Liver (tissue), 9 donors: ENCODE data around the gene DROSHA. TPM values are rescaled to one million over a fixed set of nuclear protein-coding genes. Genes with fewer than 3 reads are reported as not detected.

ENCODE experiments used
- DNase-seq: peaks from one replicate; pipeline ENCODE4 v3.0.0-alpha.2; 2017; ENCODE audit warnings: low spot score
- H3K27ac ChIP-seq, 2 donors: one replicate each; pipeline ENCODE4 v1.7.0; 2013; ENCODE audit warnings: inconsistent platforms in 2 of 2, low read length in 2 of 2, control low read depth in 1 of 2, low read depth in 1 of 2, mild to moderate bottlenecking in 1 of 2
- H3K27me3 ChIP-seq, 4 donors: one replicate each; pipeline versions ENCODE4 v1.6.1 to v1.7.0; 2013; ENCODE audit warnings: low read length in 3 of 4, inconsistent platforms in 1 of 4, mild to moderate bottlenecking in 1 of 4, moderate library complexity in 1 of 4; ENCODE audit not compliant: control insufficient read depth in 4 of 4, insufficient read depth in 4 of 4
- H3K36me3 ChIP-seq, 4 donors: one replicate each; pipeline versions ENCODE4 v1.6.1 to v1.7.0; 2013; ENCODE audit warnings: low read length in 3 of 4, mild to moderate bottlenecking in 3 of 4, low read depth in 1 of 4, moderate library complexity in 1 of 4; ENCODE audit not compliant: control insufficient read depth in 4 of 4, insufficient read depth in 3 of 4
- H3K4me1 ChIP-seq, 4 donors: one replicate each; pipeline versions ENCODE4 v1.6.1 to v1.7.0; 2013; ENCODE audit warnings: low read length in 3 of 4, mild to moderate bottlenecking in 3 of 4, moderate library complexity in 1 of 4; ENCODE audit not compliant: control insufficient read depth in 4 of 4, insufficient read depth in 4 of 4
- H3K4me3 ChIP-seq, 3 donors: one replicate each; pipeline versions ENCODE4 v1.6.1 to v1.7.0; 2013; ENCODE audit warnings: low read length in 3 of 3, control low read depth in 1 of 3, low read depth in 1 of 3, mild to moderate bottlenecking in 1 of 3
- H3K9ac ChIP-seq, 2 donors: one replicate each; pipeline ENCODE4 v1.7.0; 2013; ENCODE audit warnings: low read length in 2 of 2, mild to moderate bottlenecking in 2 of 2, moderate library complexity in 2 of 2, control low read depth in 1 of 2, low read depth in 1 of 2
- H3K9me3 ChIP-seq, 4 donors: one replicate each; pipeline versions ENCODE4 v1.6.1 to v1.7.0; 2013; ENCODE audit warnings: low read length in 3 of 4; ENCODE audit not compliant: control insufficient read depth in 4 of 4
- ATF3 ChIP-seq: IDR thresholded peaks from 2 replicates; pipeline ENCODE4 v1.6.1; 2016; ENCODE audit warnings: antibody characterized with exemption
- CTCF ChIP-seq: fragments of 150-350 bp; IDR thresholded peaks from 2 replicates; pipeline ENCODE4 v1.5.1; 2017; ENCODE audit warnings: improper control_type of control experiment, low read depth, low read length; ENCODE audit not compliant: missing input control
- EGR1 ChIP-seq, 2 donors: IDR thresholded peaks; 2 replicates each; pipeline ENCODE4 v1.6.1; 2016 to 2018; ENCODE audit warnings: antibody characterized with exemption in 2 of 2, low read depth in 2 of 2
- FOXA1 ChIP-seq: IDR thresholded peaks from 2 replicates; pipeline ENCODE4 v1.6.1; 2016; ENCODE audit warnings: antibody characterized with exemption
- FOXA2 ChIP-seq: IDR thresholded peaks from 2 replicates; pipeline ENCODE4 v1.6.1; 2016; ENCODE audit warnings: antibody characterized with exemption
- GABPA ChIP-seq, 2 donors: IDR thresholded peaks in 1 of 2; conservative IDR thresholded peaks in 1 of 2; 2 replicates each; pipeline ENCODE4 v1.6.1; 2016; ENCODE audit warnings: antibody characterized with exemption in 2 of 2, mild to moderate bottlenecking in 1 of 2, moderate library complexity in 1 of 2
- HNF4A ChIP-seq, 2 donors: conservative IDR thresholded peaks; 2 replicates each; pipeline ENCODE4 v1.6.1; 2016; ENCODE audit warnings: antibody characterized with exemption in 2 of 2, mild to moderate bottlenecking in 2 of 2
- HNF4G ChIP-seq: IDR thresholded peaks from 2 replicates; pipeline ENCODE4 v1.6.1; 2016; ENCODE audit warnings: antibody characterized with exemption
- JUND ChIP-seq, 2 donors: IDR thresholded peaks; 2 replicates each; pipeline ENCODE4 v1.6.1; 2016; ENCODE audit warnings: antibody characterized with exemption in 2 of 2
- MAX ChIP-seq: IDR thresholded peaks from 2 replicates; pipeline ENCODE4 v1.6.1; 2016; ENCODE audit warnings: antibody characterized with exemption
- NR2F2 ChIP-seq: IDR thresholded peaks from 2 replicates; pipeline ENCODE4 v1.6.1; 2016; ENCODE audit warnings: antibody characterized with exemption
- RAD21 ChIP-seq, 2 donors: IDR thresholded peaks; 2 replicates each; pipeline ENCODE4 v1.6.1; 2016; ENCODE audit warnings: antibody characterized with exemption in 2 of 2, mild to moderate bottlenecking in 2 of 2
- RXRA ChIP-seq, 2 donors: IDR thresholded peaks; 2 replicates each; pipeline ENCODE4 v1.6.1; 2017 to 2018; ENCODE audit warnings: antibody characterized with exemption in 2 of 2, mild to moderate bottlenecking in 1 of 2
- SP1 ChIP-seq: IDR thresholded peaks from 2 replicates; pipeline ENCODE4 v1.6.1; 2018; ENCODE audit warnings: antibody characterized with exemption, mild to moderate bottlenecking
- TAF1 ChIP-seq: conservative IDR thresholded peaks from 2 replicates; pipeline ENCODE4 v1.6.1; 2016; ENCODE audit warnings: antibody characterized with exemption, mild to moderate bottlenecking
- YY1 ChIP-seq: IDR thresholded peaks from 2 replicates; pipeline ENCODE4 v1.6.1; 2016; ENCODE audit warnings: antibody characterized with exemption, mild to moderate bottlenecking
- WGBS: extraction: QIAGEN DNeasy Blood & Tissue Kit; methylation state at CpG from one replicate; pipeline ENCODE4 v1.1.7; 2013; 5-methylcytosine and 5-hydroxymethylcytosine counted together
- polyA plus RNA-seq, 2 donors: library from polyadenylated mRNA; stranded (reverse) in 1 of 2; unstranded in 1 of 2; fragments of 200-250 nt in 1 of 2; fragments of >200 nt in 1 of 2; fragmentation: Nextera tagmentation in 1 of 2; extraction: Ambion mirVana in 1 of 2; gene quantifications; one replicate each; pipeline versions ENCODE4 v1.2.1 to v1.2.3, GENCODE V29; 2013 to 2015
- total RNA-seq, 2 donors: library from RNA; depleted of rRNA; stranded (reverse); fragments of >200 nt; gene quantifications; one replicate each; pipeline ENCODE4 v1.2.3, GENCODE V29; 2014
- TF ChIP-seq, protein P1 (sequence below): IDR thresholded peaks from 2 replicates; pipeline ENCODE4 v1.6.1; 2016; ENCODE audit warnings: antibody characterized with exemption
- TF ChIP-seq, protein P2 (sequence below): IDR thresholded peaks from 2 replicates; pipeline ENCODE4 v1.6.1; 2016; ENCODE audit warnings: antibody characterized with exemption, mild to moderate bottlenecking
- donor health status: healthy.
- donor health status: healthy.
- donor health status: healthy.
- donor health status: healthy.
- donor health status: healthy.

Gene DROSHA
- total and polyA plus RNA-seq, 4 donors = 8.2 to 25.4 (median 15.4) TPM

DNA sequence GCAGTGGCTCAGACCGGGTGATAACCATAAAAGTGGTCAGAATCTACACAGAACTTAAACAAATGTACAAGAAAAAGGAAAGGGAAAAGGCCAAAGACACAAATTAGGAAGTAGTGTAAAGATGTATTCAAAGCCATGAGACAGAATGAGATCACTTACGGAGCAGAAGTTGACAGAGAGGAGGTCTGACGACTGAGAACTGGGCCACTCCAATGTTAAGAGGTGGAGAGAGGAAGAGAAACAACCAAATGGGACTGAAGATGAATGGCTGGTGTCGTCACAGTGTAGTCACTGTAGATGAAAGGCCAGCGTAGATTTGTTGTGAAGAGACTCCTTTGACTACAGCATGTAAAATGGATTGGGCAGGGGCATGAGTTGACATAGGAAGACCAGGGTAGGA, 114.4 kb downstream of the DROSHA start:
- Histone ChIP-seq H3K27me3 (no peaks in the 10 kb centered on the region), H3K9me3 (no peaks in the 10 kb centered on the region), H3K27ac (no peak overlapping the region), H3K4me3 (no peak overlapping the region), H3K36me3 (peaks cover 6 to 51% (median 32%) of the 10 kb centered on the region in 4 donors), H3K9ac (no peak overlapping the region), H3K4me1 (no peaks in the 10 kb centered on the region)
- no peak for TF ChIP-seq EGR1 (IDR thresholded peaks at IDR 0.05; ENCODE audit: low read depth in 2 of 2)
- no peak for TF ChIP-seq GABPA (IDR thresholded peaks at IDR 0.05 in 1 of 2, conservative IDR thresholded peaks at IDR 0.05 in 1 of 2)
- no peak for TF ChIP-seq MAX
- no peak for TF ChIP-seq HNF4G
- TF ChIP-seq RAD21 (IDR thresholded peaks at IDR 0.05) = no peak
- TF ChIP-seq SP1 = no peak
- no peak for TF ChIP-seq YY1
- no peak for TF ChIP-seq ATF3
- no peak for TF ChIP-seq HNF4A (conservative IDR thresholded peaks at IDR 0.05)
- TF ChIP-seq JUND (IDR thresholded peaks at IDR 0.05) = no peak
- TF ChIP-seq FOXA1 = no peak
- TF ChIP-seq, protein P1, sequence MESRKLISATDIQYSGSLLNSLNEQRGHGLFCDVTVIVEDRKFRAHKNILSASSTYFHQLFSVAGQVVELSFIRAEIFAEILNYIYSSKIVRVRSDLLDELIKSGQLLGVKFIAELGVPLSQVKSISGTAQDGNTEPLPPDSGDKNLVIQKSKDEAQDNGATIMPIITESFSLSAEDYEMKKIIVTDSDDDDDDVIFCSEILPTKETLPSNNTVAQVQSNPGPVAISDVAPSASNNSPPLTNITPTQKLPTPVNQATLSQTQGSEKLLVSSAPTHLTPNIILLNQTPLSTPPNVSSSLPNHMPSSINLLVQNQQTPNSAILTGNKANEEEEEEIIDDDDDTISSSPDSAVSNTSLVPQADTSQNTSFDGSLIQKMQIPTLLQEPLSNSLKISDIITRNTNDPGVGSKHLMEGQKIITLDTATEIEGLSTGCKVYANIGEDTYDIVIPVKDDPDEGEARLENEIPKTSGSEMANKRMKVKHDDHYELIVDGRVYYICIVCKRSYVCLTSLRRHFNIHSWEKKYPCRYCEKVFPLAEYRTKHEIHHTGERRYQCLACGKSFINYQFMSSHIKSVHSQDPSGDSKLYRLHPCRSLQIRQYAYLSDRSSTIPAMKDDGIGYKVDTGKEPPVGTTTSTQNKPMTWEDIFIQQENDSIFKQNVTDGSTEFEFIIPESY = no peak
- TF ChIP-seq CTCF = no peak
- TF ChIP-seq FOXA2 = no peak
- no peak for TF ChIP-seq RXRA (IDR thresholded peaks at IDR 0.05)
- no peak for TF ChIP-seq TAF1
- TF ChIP-seq, protein P2, sequence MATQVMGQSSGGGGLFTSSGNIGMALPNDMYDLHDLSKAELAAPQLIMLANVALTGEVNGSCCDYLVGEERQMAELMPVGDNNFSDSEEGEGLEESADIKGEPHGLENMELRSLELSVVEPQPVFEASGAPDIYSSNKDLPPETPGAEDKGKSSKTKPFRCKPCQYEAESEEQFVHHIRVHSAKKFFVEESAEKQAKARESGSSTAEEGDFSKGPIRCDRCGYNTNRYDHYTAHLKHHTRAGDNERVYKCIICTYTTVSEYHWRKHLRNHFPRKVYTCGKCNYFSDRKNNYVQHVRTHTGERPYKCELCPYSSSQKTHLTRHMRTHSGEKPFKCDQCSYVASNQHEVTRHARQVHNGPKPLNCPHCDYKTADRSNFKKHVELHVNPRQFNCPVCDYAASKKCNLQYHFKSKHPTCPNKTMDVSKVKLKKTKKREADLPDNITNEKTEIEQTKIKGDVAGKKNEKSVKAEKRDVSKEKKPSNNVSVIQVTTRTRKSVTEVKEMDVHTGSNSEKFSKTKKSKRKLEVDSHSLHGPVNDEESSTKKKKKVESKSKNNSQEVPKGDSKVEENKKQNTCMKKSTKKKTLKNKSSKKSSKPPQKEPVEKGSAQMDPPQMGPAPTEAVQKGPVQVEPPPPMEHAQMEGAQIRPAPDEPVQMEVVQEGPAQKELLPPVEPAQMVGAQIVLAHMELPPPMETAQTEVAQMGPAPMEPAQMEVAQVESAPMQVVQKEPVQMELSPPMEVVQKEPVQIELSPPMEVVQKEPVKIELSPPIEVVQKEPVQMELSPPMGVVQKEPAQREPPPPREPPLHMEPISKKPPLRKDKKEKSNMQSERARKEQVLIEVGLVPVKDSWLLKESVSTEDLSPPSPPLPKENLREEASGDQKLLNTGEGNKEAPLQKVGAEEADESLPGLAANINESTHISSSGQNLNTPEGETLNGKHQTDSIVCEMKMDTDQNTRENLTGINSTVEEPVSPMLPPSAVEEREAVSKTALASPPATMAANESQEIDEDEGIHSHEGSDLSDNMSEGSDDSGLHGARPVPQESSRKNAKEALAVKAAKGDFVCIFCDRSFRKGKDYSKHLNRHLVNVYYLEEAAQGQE = no peak
- TF ChIP-seq NR2F2 = no peak
- WGBS = 98% methylated on average over 5 of the region's 5 CpGs
- DNase-seq = no peak
